Activated CD8-positive, alpha-beta T cell treated with anti-CD3 and anti-CD28 coated beads for 36 hours (primary cell): ENCODE data around the gene OR2T1. TPM values are rescaled to one million over a fixed set of nuclear protein-coding genes. Genes with fewer than 3 reads are reported as not detected.

Experiments used
- ATAC-seq: fragments of 200-7000 bp; cut with Tn5 transposase; one replicate; pipeline ENCODE4 v1.10.0; 2021; ENCODE audit warnings: mild to moderate bottlenecking, moderate library complexity
- CTCF ChIA-PET: fragments of 350-600 bp; sonication (Branson Sonifier 250); formaldehyde crosslinking; loops from one replicate; lab custom pipeline; 2021; ENCODE audit warnings: antibody characterized with exemption; lab: Charles Lee
- POLR2A ChIA-PET: fragments of 350-600 bp; sonication (Branson Sonifier 250); formaldehyde crosslinking; loops from one replicate; lab custom pipeline; 2021; ENCODE audit warnings: antibody characterized with exemption; lab: Charles Lee
- DNase-seq: peaks from one replicate; pipeline ENCODE4 v3.0.0-alpha.2; 2020
- H3K27ac Mint-ChIP-seq: one replicate; pipeline ENCODE4 v1.8.0; 2021; ENCODE audit warnings: mild to moderate bottlenecking, mixed read lengths
- H3K27me3 Mint-ChIP-seq: one replicate; pipeline ENCODE4 v1.8.0; 2021; ENCODE audit warnings: mixed read lengths
- H3K36me3 Mint-ChIP-seq: one replicate; pipeline ENCODE4 v1.8.0; 2021; ENCODE audit warnings: low read depth, mixed read lengths
- H3K4me1 Mint-ChIP-seq: one replicate; pipeline ENCODE4 v1.8.0; 2021; ENCODE audit warnings: low read depth, mixed read lengths
- H3K4me3 Mint-ChIP-seq: one replicate; pipeline ENCODE4 v1.8.0; 2021; ENCODE audit warnings: mild to moderate bottlenecking, moderate library complexity, mixed read lengths
- H3K9me3 Mint-ChIP-seq: one replicate; pipeline ENCODE4 v1.8.0; 2021; ENCODE audit warnings: mixed read lengths
- CTCF ChIP-seq: fragments of 200-600 bp; IDR thresholded peaks from one replicate; pipeline ENCODE4 v1.8.0; 2022; ENCODE audit warnings: antibody characterized with exemption, mild to moderate bottlenecking
- intact Hi-C: fragments of 100-400 bp; cut with micrococcal nuclease; formaldehyde crosslinking; loops from one replicate; pipeline ENCODE4 v1.10.0; 2022
- total RNA-seq, 2 experiments: library from RNA; stranded (reverse); gene quantifications; one replicate each; pipeline ENCODE4 v1.2.3, GENCODE V29; 2021

Gene OR2T1, protein sequence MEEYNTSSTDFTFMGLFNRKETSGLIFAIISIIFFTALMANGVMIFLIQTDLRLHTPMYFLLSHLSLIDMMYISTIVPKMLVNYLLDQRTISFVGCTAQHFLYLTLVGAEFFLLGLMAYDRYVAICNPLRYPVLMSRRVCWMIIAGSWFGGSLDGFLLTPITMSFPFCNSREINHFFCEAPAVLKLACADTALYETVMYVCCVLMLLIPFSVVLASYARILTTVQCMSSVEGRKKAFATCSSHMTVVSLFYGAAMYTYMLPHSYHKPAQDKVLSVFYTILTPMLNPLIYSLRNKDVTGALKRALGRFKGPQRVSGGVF
- total RNA-seq = not detected

GRCh38 chr1:248402748-248403147 is at the start of gene OR2T1:
Gene OR2T1 (plus strand): TSS chr1:248403048. CDS start chr1:248406148, 3,100 bp downstream.
- H3K36me3 Mint-ChIP-seq = no peaks in the 10 kb centered on the region
- no peak within 1 kb of the TSS for H3K4me3 Mint-ChIP-seq
- no peak within 1 kb of the TSS for H3K27ac Mint-ChIP-seq
- H3K9me3 Mint-ChIP-seq = peaks cover 2% of the 10 kb centered on the region
- ChIA-PET POLR2A (no interaction called here), CTCF (no interaction called here)
- H3K4me1 Mint-ChIP-seq = no peaks in the 10 kb centered on the region
- H3K27me3 Mint-ChIP-seq = no peaks in the 10 kb centered on the region
- intact Hi-C loops = loop anchor here (5.0 kb wide), 1 partner anchor 215 kb away; no protein-coding TSS in a partner anchor
- DNase-seq (no peak), ATAC-seq (no peak)
- TF ChIP-seq CTCF = no peak

GRCh38 chr1:248359415-248359814 is 43.4 kb upstream of the OR2T1 start:
- DNase-seq (no peak), ATAC-seq (no peak)
- H3K9me3 Mint-ChIP-seq = no peaks in the 10 kb centered on the region
- H3K4me1 Mint-ChIP-seq = no peaks in the 10 kb centered on the region
- H3K27ac Mint-ChIP-seq = no peak overlapping the region
- no peaks in the 10 kb centered on the region for H3K27me3 Mint-ChIP-seq
- H3K36me3 Mint-ChIP-seq = no peaks in the 10 kb centered on the region
- no peak for TF ChIP-seq CTCF
- H3K4me3 Mint-ChIP-seq = no peak overlapping the region
- CTCF ChIA-PET = no interaction called here
- intact Hi-C loops = no loop called here
- POLR2A ChIA-PET = no interaction called here

GRCh38 chr1:248361121-248361715 is 41.6 kb upstream of the OR2T1 start, which contains the start of gene OR2T4:
Gene OR2T4 (plus strand): TSS chr1:248361665. CDS start chr1:248361665, 0 bp downstream.
- Mint-ChIP-seq H3K9me3 (peaks cover 2% of the 10 kb centered on the region), H3K27me3 (no peaks in the 10 kb centered on the region), H3K27ac (no peak within 1 kb of the TSS), H3K36me3 (no peaks in the 10 kb centered on the region), H3K4me3 (no peak within 1 kb of the TSS), H3K4me1 (no peaks in the 10 kb centered on the region)
- no peak for TF ChIP-seq CTCF
- intact Hi-C loops = no loop called here
- ATAC-seq (no peak), DNase-seq (no peak)
- POLR2A ChIA-PET = no interaction called here
- CTCF ChIA-PET = no interaction called here

DNA sequence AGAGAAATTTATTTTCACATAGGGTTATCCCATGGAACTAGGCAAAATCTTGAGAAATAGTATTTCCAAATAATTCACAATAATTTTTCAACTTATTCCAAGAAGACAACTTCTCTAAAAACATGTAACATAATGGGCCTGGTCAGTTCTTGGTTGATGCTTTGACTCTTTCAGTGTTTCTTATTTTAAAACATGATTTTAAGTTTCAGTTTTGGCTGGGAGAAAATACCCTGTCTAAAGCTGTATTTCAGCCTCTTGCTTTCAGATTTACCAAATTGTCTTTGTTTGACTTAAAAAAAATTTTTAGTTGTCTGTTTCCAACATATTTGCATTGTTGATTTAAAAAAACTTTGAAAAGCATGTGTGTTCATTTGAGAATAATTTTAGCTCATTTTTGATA is 36.2 kb upstream of the OR2T1 start:
- no peak for TF ChIP-seq CTCF
- no peak overlapping the region for H3K27ac Mint-ChIP-seq
- no peaks in the 10 kb centered on the region for H3K36me3 Mint-ChIP-seq
- no peak overlapping the region for H3K4me3 Mint-ChIP-seq
- CTCF ChIA-PET = no interaction called here
- POLR2A ChIA-PET = no interaction called here
- H3K27me3 Mint-ChIP-seq = no peaks in the 10 kb centered on the region
- peaks cover 2% of the 10 kb centered on the region for H3K9me3 Mint-ChIP-seq
- no peaks in the 10 kb centered on the region for H3K4me1 Mint-ChIP-seq
- ATAC-seq = no peak
- intact Hi-C loops = no loop called here
- DNase-seq = no peak

- no peaks in the 10 kb centered on the region for H3K9me3 Mint-ChIP-seq
- no peak overlapping the region for H3K4me3 Mint-ChIP-seq
- H3K27me3 Mint-ChIP-seq = no peaks in the 10 kb centered on the region
- peak; percentile 9 for DNase-seq
- no peaks in the 10 kb centered on the region for H3K36me3 Mint-ChIP-seq
- intact Hi-C loops = no loop called here
- POLR2A ChIA-PET = interaction anchor here (0.6 kb wide), 1 partner anchor 16 kb away, joined by 3 read pairs; no protein-coding TSS in a partner anchor
- no peak for ATAC-seq
- H3K27ac Mint-ChIP-seq = no peak overlapping the region
- CTCF ChIA-PET = no interaction called here
- TF ChIP-seq CTCF = no peak
- peaks cover 3% of the 10 kb centered on the region for H3K4me1 Mint-ChIP-seq
Observed at GRCh38 chr1:248372394-248372793, 30.5 kb upstream of the OR2T1 start.
